GM21367 (cell line): ENCODE data around the gene LRRC2.
"Not testable (repeated sequence)": the region's sequence is repeated elsewhere in the genome, so short reads cannot be mapped to it uniquely, and the experiment has no call there.

Source experiments
- ATAC-seq: cut with Tn5 transposase; IDR thresholded peaks from one replicate; pipeline ENCODE4 v1.9.1; 2021; ENCODE audit not compliant: unreplicated experiment

LRRC2 gene

GRCh38 chr3:46558184-46559043, 7.7 kb downstream of the LRRC2 start:
- ATAC-seq = peak; percentile 91

GRCh38 chr3:46557814-46558183, 8.3 kb downstream of the LRRC2 start:
- no peak for ATAC-seq

GRCh38 chr3:46553154-46553553, 12.9 kb downstream of the LRRC2 start:
- ATAC-seq = no peak

GRCh38 chr3:46552538-46552937, 13.6 kb downstream of the LRRC2 start:
- no peak for ATAC-seq

- no peak for ATAC-seq
Observed at GRCh38 chr3:46551615-46552014, 14.5 kb downstream of the LRRC2 start.

- no peak for ATAC-seq
Observed at GRCh38 chr3:46549989-46550388, 16.1 kb downstream of the LRRC2 start.

GRCh38 chr3:46549408-46549904, 16.6 kb downstream of the LRRC2 start:
- no peak for ATAC-seq

- not testable (repeated sequence) for ATAC-seq
Observed at GRCh38 chr3:46548611-46549010, 17.5 kb downstream of the LRRC2 start.

GRCh38 chr3:46546896-46547440, 19.1 kb downstream of the LRRC2 start:
- ATAC-seq = no peak

- ATAC-seq = no peak
Observed at GRCh38 chr3:46545818-46546630, 20.1 kb downstream of the LRRC2 start.

GRCh38 chr3:46544771-46545503, 21.2 kb downstream of the LRRC2 start:
- no peak for ATAC-seq

- ATAC-seq = no peak
Observed at GRCh38 chr3:46542801-46543201, 23.3 kb downstream of the LRRC2 start.

- ATAC-seq = no peak
Observed at GRCh38 chr3:46542344-46542743, 23.8 kb downstream of the LRRC2 start.

GRCh38 chr3:46541835-46542234, 24.3 kb downstream of the LRRC2 start:
- no peak for ATAC-seq

GRCh38 chr3:46540550-46540949, 25.6 kb downstream of the LRRC2 start:
- ATAC-seq = no peak

- no peak for ATAC-seq
Observed at GRCh38 chr3:46539443-46540005, 26.6 kb downstream of the LRRC2 start.

- ATAC-seq = peak; percentile 69
Observed at GRCh38 chr3:46538803-46539442, 27.2 kb downstream of the LRRC2 start.

- ATAC-seq = not testable (repeated sequence)
Observed at GRCh38 chr3:46538425-46538802, 27.7 kb downstream of the LRRC2 start.

GRCh38 chr3:46537779-46538178, 28.3 kb downstream of the LRRC2 start:
- ATAC-seq = no peak

- ATAC-seq = no peak
Observed at GRCh38 chr3:46537316-46537715, 28.8 kb downstream of the LRRC2 start.
